NCI-H2227 (cell line): ENCODE results near the gene ALOX15.
"Not testable (repeated sequence)": the region's sequence is repeated elsewhere in the genome, so short reads cannot be mapped to it uniquely, and the experiment has no call there.

ENCODE experiments used
- DNase-seq: peaks from one replicate; lab custom pipeline; 2025; ENCODE audit not compliant: unreplicated experiment; lab: John Stamatoyannopoulos, UW

ALOX15 gene

GRCh38 chr17:4655933-4656332 is 14.5 kb upstream of the ALOX15 start:
- not testable (repeated sequence) for DNase-seq

- no peak for DNase-seq
Observed at GRCh38 chr17:4652997-4653396, 11.5 kb upstream of the ALOX15 start.

- no peak for DNase-seq
Observed at GRCh38 chr17:4648741-4649140, 7.3 kb upstream of the ALOX15 start.

GRCh38 chr17:4645642-4646041 is 4.2 kb upstream of the ALOX15 start:
- DNase-seq, result no peak

GRCh38 chr17:4643676-4644075 is 2.2 kb upstream of the ALOX15 start:
- no peak for DNase-seq

- no peak for DNase-seq
Observed at GRCh38 chr17:4642286-4642685, 808 bp upstream of the ALOX15 start.

- not testable (repeated sequence) for DNase-seq
Observed at GRCh38 chr17:4640569-4641188, 799 bp downstream of the ALOX15 start.

- peak; percentile 6 for DNase-seq
Observed at GRCh38 chr17:4639301-4640059, 2.0 kb downstream of the ALOX15 start.

GRCh38 chr17:4638766-4639165 is 2.7 kb downstream of the ALOX15 start:
- not testable (repeated sequence) for DNase-seq

- no peak for DNase-seq
Observed at GRCh38 chr17:4636474-4637100, 4.9 kb downstream of the ALOX15 start.

GRCh38 chr17:4635823-4636375 is 5.6 kb downstream of the ALOX15 start:
- no peak for DNase-seq

GRCh38 chr17:4634976-4635375 is 6.5 kb downstream of the ALOX15 start:
- DNase-seq, result no peak

GRCh38 chr17:4633643-4634042 is 7.8 kb downstream of the ALOX15 start:
- DNase-seq, result no peak

GRCh38 chr17:4632581-4632920 is 8.9 kb downstream of the ALOX15 start:
- no peak for DNase-seq

GRCh38 chr17:4631836-4632580 is 9.5 kb downstream of the ALOX15 start:
- DNase-seq, result no peak

GRCh38 chr17:4631431-4631830 is 10.0 kb downstream of the ALOX15 start:
- no peak for DNase-seq

- DNase-seq, result no peak
Observed at GRCh38 chr17:4626734-4627256, 14.7 kb downstream of the ALOX15 start.

- no peak for DNase-seq
Observed at GRCh38 chr17:4625181-4625617, 16.3 kb downstream of the ALOX15 start.

GRCh38 chr17:4624451-4624911 is 17.0 kb downstream of the ALOX15 start:
- not testable (repeated sequence) for DNase-seq

- DNase-seq, result no peak
Observed at GRCh38 chr17:4623249-4623648, 18.2 kb downstream of the ALOX15 start.

GRCh38 chr17:4622375-4622774 is 19.1 kb downstream of the ALOX15 start:
- no peak for DNase-seq
